H1 (cell line): ENCODE measurements around the gene IRF9. TPM values are rescaled to one million over a fixed set of nuclear protein-coding genes. Genes with fewer than 3 reads are reported as not detected.
A peak's percentile ranks its signal among the peaks of the same experiment; 100 is the strongest.

Experiments used
- CTCF ChIA-PET: fragments of 300-600 bp; sonication (Branson Sonifier 250); formaldehyde crosslinking; loops from one replicate; lab custom pipeline; 2021; ENCODE audit not compliant: partially characterized antibody; lab: Charles Lee
- POLR2A ChIA-PET: fragments of 300-600 bp; sonication (Branson Sonifier 250); formaldehyde crosslinking; loops from one replicate; lab custom pipeline; 2021; ENCODE audit warnings: inconsistent platforms; ENCODE audit not compliant: partially characterized antibody; lab: Charles Lee
- DNase-seq, 2 experiments: peaks; one replicate each; pipeline versions ENCODE4 v3.0.0 to v3.0.0-alpha.2; 2010 to 2022; ENCODE audit warnings: low spot score in 2 of 2, low read depth in 1 of 2, mixed read lengths in 1 of 2
- FAIRE-seq: peaks from 2 replicates; lab custom pipeline; 2011; peaks lifted over from hg19 to GRCh38; lab: Jason Lieb, UNC
- H2AFZ ChIP-seq: 2 replicates; pipeline ENCODE4 v1.8.1; 2012; ENCODE audit warnings: low read length, inconsistent platforms
- H2AK5ac ChIP-seq: 2 replicates; pipeline ENCODE4 v1.6.1; 2013; ENCODE audit warnings: low read depth, low read length
- H2BK120ac ChIP-seq: replicated peaks from 2 replicates; pipeline ENCODE3; 2013; ENCODE audit warnings: low read depth, low read length, inconsistent platforms
- H2BK12ac ChIP-seq: 2 replicates; pipeline ENCODE4 v1.6.1; 2013; ENCODE audit warnings: low read depth, low read length
- H2BK15ac ChIP-seq: 2 replicates; pipeline ENCODE4 v1.6.1; 2013; ENCODE audit warnings: low read length
- H2BK20ac ChIP-seq: 2 replicates; pipeline ENCODE4 v1.6.1; 2013; ENCODE audit warnings: low read length
- H2BK5ac ChIP-seq: 2 replicates; pipeline ENCODE4 v1.6.1; 2013; ENCODE audit warnings: low read depth, low read length
- H3K14ac ChIP-seq: 2 replicates; pipeline ENCODE4 v1.6.1; 2013; ENCODE audit warnings: inconsistent platforms; ENCODE audit not compliant: insufficient read length
- H3K18ac ChIP-seq: 2 replicates; pipeline ENCODE4 v1.6.1; 2013; ENCODE audit warnings: low read length; ENCODE audit errors: extremely low read depth
- H3K23ac ChIP-seq: 2 replicates; pipeline ENCODE4 v1.6.1; 2013; ENCODE audit warnings: inconsistent platforms; ENCODE audit not compliant: insufficient read length
- H3K23me2 ChIP-seq: 2 replicates; pipeline ENCODE4 v1.6.1; 2013; ENCODE audit warnings: low read depth, low read length
- H3K27ac ChIP-seq: 2 replicates; pipeline ENCODE4 v1.6.1; 2011; ENCODE audit warnings: low read depth, low read length, inconsistent platforms
- H3K27me3 ChIP-seq, 4 experiments: replicated peaks in 1 of 4; 1 replicate in 1 of 4; 2 replicates in 3 of 4; pipeline versions ENCODE4 v1.6.1 to v1.8.1; 2011 to 2013; ENCODE audit warnings: low read length in 3 of 4, mild to moderate bottlenecking in 3 of 4, inconsistent platforms in 2 of 4, mixed read lengths in 2 of 4, moderate library complexity in 1 of 4; ENCODE audit not compliant: control insufficient read depth in 3 of 4, insufficient read depth in 3 of 4; ENCODE audit errors: extremely low read depth in 1 of 4
- H3K36me3 ChIP-seq, 4 experiments: 2 replicates each; pipeline versions ENCODE4 v1.6.1 to v1.8.1; 2011 to 2013; ENCODE audit warnings: mild to moderate bottlenecking in 4 of 4, low read length in 3 of 4, moderate library complexity in 2 of 4, control low read depth in 1 of 4, inconsistent platforms in 1 of 4; ENCODE audit not compliant: insufficient read depth in 4 of 4, control insufficient read depth in 2 of 4
- H3K4ac ChIP-seq: replicated peaks from 2 replicates; pipeline ENCODE3; 2013; ENCODE audit warnings: low read length, low read depth, mixed read lengths, inconsistent platforms; ENCODE audit not compliant: insufficient read length
- H3K4me1 ChIP-seq, 4 experiments: replicated peaks in 1 of 4; 1 replicate in 1 of 4; 2 replicates in 3 of 4; pipeline versions ENCODE4 v1.6.1 to v1.8.1; 2011 to 2013; ENCODE audit warnings: low read length in 3 of 4, inconsistent platforms in 2 of 4, mixed read lengths in 1 of 4; ENCODE audit not compliant: insufficient read depth in 4 of 4, control insufficient read depth in 3 of 4
- H3K4me2 ChIP-seq, 2 experiments: 2 replicates each; pipeline versions ENCODE4 v1.6.1 to v1.8.1; 2011 to 2013; ENCODE audit warnings: low read depth in 2 of 2, low read length in 2 of 2, control low read depth in 1 of 2, inconsistent platforms in 1 of 2, mild to moderate bottlenecking in 1 of 2; ENCODE audit not compliant: insufficient read depth in 1 of 2
- H3K4me3 ChIP-seq, 4 experiments: fragments of 200-600, 300-600 bp in 1 of 4; sonication (generic), shearing (Covaris generic), sonication (Bioruptor Twin) in 1 of 4; 2 replicates each; pipeline versions ENCODE4 v1.5.1 to v1.8.1; 2011 to 2016; ENCODE audit warnings: low read length in 4 of 4, low read depth in 3 of 4, control low read depth in 2 of 4, inconsistent platforms in 2 of 4, mild to moderate bottlenecking in 2 of 4, mixed read lengths in 1 of 4, moderate library complexity in 1 of 4; ENCODE audit not compliant: insufficient read depth in 2 of 4; ENCODE audit errors: extremely low read depth in 1 of 4
- H3K56ac ChIP-seq: replicated peaks from 2 replicates; pipeline ENCODE3; 2013; ENCODE audit warnings: low read depth, mild to moderate bottlenecking, mixed read lengths, low read length, inconsistent platforms; ENCODE audit not compliant: insufficient read length
- H3K79me1 ChIP-seq: 2 replicates; pipeline ENCODE4 v1.6.1; 2013; ENCODE audit warnings: low read depth, low read length, control low read depth
- H3K79me2 ChIP-seq, 2 experiments: 2 replicates each; pipeline versions ENCODE4 v1.6.1 to v1.8.1; 2012 to 2013; ENCODE audit warnings: low read length in 2 of 2, mild to moderate bottlenecking in 2 of 2, inconsistent platforms in 1 of 2; ENCODE audit not compliant: insufficient read depth in 2 of 2, control insufficient read depth in 1 of 2
- H3K9ac ChIP-seq, 4 experiments: replicated peaks in 1 of 4; 1 replicate in 1 of 4; 2 replicates in 3 of 4; pipeline versions ENCODE4 v1.6.1 to v1.8.1; 2011 to 2013; ENCODE audit warnings: low read depth in 3 of 4, low read length in 3 of 4, control low read depth in 2 of 4, mild to moderate bottlenecking in 2 of 4, moderate library complexity in 2 of 4, inconsistent platforms in 1 of 4; ENCODE audit errors: extremely low read depth in 1 of 4
- H3K9me3 ChIP-seq, 2 experiments: 2 replicates each; pipeline versions ENCODE4 v1.6.1 to v1.8.1; 2012 to 2013; ENCODE audit warnings: mild to moderate bottlenecking in 2 of 2, moderate library complexity in 2 of 2, control low read depth in 1 of 2, inconsistent platforms in 1 of 2, low read depth in 1 of 2, low read length in 1 of 2, mixed read lengths in 1 of 2; ENCODE audit not compliant: insufficient read depth in 2 of 2
- H4K20me1 ChIP-seq, 2 experiments: replicated peaks in 1 of 2; 2 replicates each; pipeline versions ENCODE3 to v1.8.1; 2011 to 2013; ENCODE audit warnings: inconsistent platforms in 2 of 2, low read length in 2 of 2, mild to moderate bottlenecking in 1 of 2; ENCODE audit not compliant: insufficient read depth in 2 of 2, control insufficient read depth in 1 of 2
- H4K5ac ChIP-seq: 2 replicates; pipeline ENCODE4 v1.6.1; 2013; ENCODE audit warnings: low read length, low read depth, mixed read lengths, inconsistent platforms; ENCODE audit not compliant: insufficient read length
- H4K8ac ChIP-seq: 2 replicates; pipeline ENCODE4 v1.8.0; 2013; ENCODE audit warnings: mild to moderate bottlenecking, moderate library complexity, low read length, inconsistent platforms; ENCODE audit not compliant: insufficient read depth; ENCODE audit errors: extremely low read depth
- H4K91ac ChIP-seq: replicated peaks from 2 replicates; pipeline ENCODE3; 2013; ENCODE audit warnings: low read length, mixed read lengths, inconsistent platforms; ENCODE audit not compliant: insufficient read length
- ASH2L ChIP-seq: fragments of 200-600, 300-600 bp; sonication (generic); IDR thresholded peaks from one replicate; pipeline ENCODE4 v1.7.1; 2017; ENCODE audit warnings: low read length
- EP300 ChIP-seq, 2 experiments: IDR thresholded peaks; 1 replicate in 1 of 2; 2 replicates in 1 of 2; pipeline ENCODE4 v1.6.1; 2011 to 2012; ENCODE audit warnings: low read depth in 2 of 2, low read length in 2 of 2, mild to moderate bottlenecking in 2 of 2, borderline replicate concordance in 1 of 2, inconsistent platforms in 1 of 2, moderate library complexity in 1 of 2
- EZH2 ChIP-seq: fragments of 200-600 bp; sonication (generic); IDR thresholded peaks from 2 replicates; pipeline ENCODE4 v1.7.1; 2012; ENCODE audit warnings: low read depth, mild to moderate bottlenecking, moderate library complexity, low read length, inconsistent platforms; ENCODE audit not compliant: severe bottlenecking
- GTF2F1 ChIP-seq: IDR thresholded peaks from 2 replicates; pipeline ENCODE4 v1.6.1; 2012; ENCODE audit warnings: low read depth, low read length, improper control_type of control experiment, borderline replicate concordance
- KDM4A ChIP-seq: IDR thresholded peaks from one replicate; pipeline ENCODE4 v1.7.1; 2012; ENCODE audit warnings: low read depth, mild to moderate bottlenecking, moderate library complexity, low read length, inconsistent platforms; ENCODE audit not compliant: severe bottlenecking
- KDM5A ChIP-seq: fragments of 200-600 bp; IDR thresholded peaks from 2 replicates; pipeline ENCODE4 v1.7.1; 2012; ENCODE audit warnings: mild to moderate bottlenecking, low read length, inconsistent platforms, mixed read lengths
- POU5F1 ChIP-seq: IDR thresholded peaks from 2 replicates; pipeline ENCODE4 v1.6.1; 2011; ENCODE audit warnings: low read depth, mild to moderate bottlenecking, low read length, moderate library complexity
- RFX5 ChIP-seq: IDR thresholded peaks from 2 replicates; pipeline ENCODE4 v1.6.1; 2011; ENCODE audit warnings: low read depth, low read length, improper control_type of control experiment, borderline replicate concordance
- RNF2 ChIP-seq: fragments of 200-900, 300-1000 bp; sonication (generic); IDR thresholded peaks from 2 replicates; pipeline ENCODE4 v1.7.1; 2016; ENCODE audit warnings: borderline replicate concordance, low read depth, mild to moderate bottlenecking, antibody characterized with exemption, low read length; ENCODE audit not compliant: poor library complexity, severe bottlenecking; ENCODE audit errors: missing control alignments
- SP1 ChIP-seq: IDR thresholded peaks from 2 replicates; pipeline ENCODE4 v1.6.1; 2011; ENCODE audit warnings: low read depth, low read length
- SP2 ChIP-seq: IDR thresholded peaks from 2 replicates; pipeline ENCODE4 v1.6.1; 2012; ENCODE audit warnings: mild to moderate bottlenecking, low read length, inconsistent platforms
- TAF1 ChIP-seq: IDR thresholded peaks from 2 replicates; pipeline ENCODE4 v1.6.1; 2011; ENCODE audit warnings: mild to moderate bottlenecking, low read depth, low read length
- TAF7 ChIP-seq: optimal IDR thresholded peaks from 2 replicates; pipeline ENCODE3; 2011; ENCODE audit warnings: low read depth, mild to moderate bottlenecking, inconsistent platforms, low read length, moderate library complexity, borderline replicate concordance
- WGBS, 2 experiments: shearing (Covaris generic) in 1 of 2; methylation state at CpG; one replicate each; pipeline versions ENCODE4 v1.1.6 to v1.1.7; 2013 to 2015; ENCODE audit warnings: low lambda C conversion rate in 2 of 2, mixed read lengths in 2 of 2, inconsistent platforms in 1 of 2, low coverage in 1 of 2, missing lambda C conversion rate in 1 of 2; ENCODE audit not compliant: insufficient replicate concordance in 2 of 2, insufficient coverage in 1 of 2, insufficient read length in 1 of 2; ENCODE audit errors: extremely low coverage in 1 of 2, missing lambda C conversion rate in 1 of 2; 5-methylcytosine and 5-hydroxymethylcytosine counted together
- polyA plus RNA-seq, 7 experiments: library from polyadenylated mRNA; depleted of rRNA in 3 of 7; stranded (reverse) in 5 of 7; unstranded in 2 of 7; fragments of >200 nt in 5 of 7; fragments of 200-250 nt in 2 of 7; gene quantifications; 1 replicate in 5 of 7; 2 replicates in 1 of 7; 4 replicates in 1 of 7; pipeline versions ENCODE4 v1.2.1 to v1.2.3, GENCODE V29; 2011 to 2013; ENCODE audit warnings: missing spikeins in 2 of 7, mixed read lengths in 2 of 7
- total RNA-seq: library from RNA; stranded (reverse); fragmentation: NEBNext Ultra II Directional; extraction: Animal tissue kit (Norgen Biotek cat#: 25700); gene quantifications from 2 replicates; pipeline ENCODE4 v1.2.1, GENCODE V29; 2021

The IRF9 gene
- total and polyA plus RNA-seq, 2 of the 8 experiments (the other 6 are each of a cell fraction or from before 2014, with no cell fraction given): 11.4 to 13.2 TPM

- ChIA-PET CTCF (interaction anchor here (0.9 to 1.5 kb wide), 4 partner anchors 10 to 135 kb away, joined by 3 to 5 read pairs (median 4); partner anchors contain the start of genes CIDEB and IRF9), POLR2A (interaction anchor here (0.8 to 10.7 kb wide), 14 partner anchors 8 to 161 kb away, joined by 3 to 158 read pairs (median 5); partner anchors contain the start of genes CARMIL3, CHMP4A, IPO4 and IRF9)
- Histone ChIP-seq H2BK5ac (no peak overlapping the region), H3K18ac (no peak overlapping the region), H2BK15ac (no peak overlapping the region), H3K27ac (no peak overlapping the region), H3K79me1 (no peaks in the 10 kb centered on the region), H3K9ac (peak overlapping the region in 1 of 4 experiments; percentile 37; a peak in 2 of 7 replicates), H4K8ac (peak overlapping the region; percentile 59; the same call in 1 of the 2 replicates), H3K9me3 (no peaks in the 10 kb centered on the region), H3K4me3 (peak overlapping the region; percentile 62 to 77 (median 71); a peak in 7 of 8 replicates), H2AFZ (no peak overlapping the region), H2BK12ac (peak overlapping the region; percentile 55; the same call in 1 of the 2 replicates), H3K79me2 (no peaks in the 10 kb centered on the region), H4K20me1 (peaks cover 0 to 3% of the 10 kb centered on the region in 2 experiments), H2AK5ac (no peak overlapping the region), H3K27me3 (no peaks in the 10 kb centered on the region), H3K14ac (no peak overlapping the region), H3K23ac (no peak overlapping the region), H3K56ac (no peak overlapping the region), H4K91ac (no peak overlapping the region), H3K4me1 (peaks cover 0 to 9% (median 7%) of the 10 kb centered on the region in 4 experiments; a peak in 4 of 7 replicates), H3K4ac (no peak overlapping the region), H3K4me2 (peak overlapping the region; percentile 75 to 96), H3K23me2 (peaks cover 5% of the 10 kb centered on the region; the same call in 1 of the 2 replicates), H2BK120ac (no peak overlapping the region), H4K5ac (no peak overlapping the region), H3K36me3 (peaks cover 0 to 4% (median 0%) of the 10 kb centered on the region in 4 experiments; a peak in 3 of 8 replicates), H2BK20ac (no peak overlapping the region)
- DNase-seq (no peak), FAIRE-seq (no peak)
- 71% methylated on average over 20 of the region's 20 CpGs; no CpG with 5 or more reads in 1 of the 2 experiments for WGBS, 2 experiments
- TF ChIP-seq GTF2F1 (no peak), SP2 (no peak), SP1 (no peak), TAF1 (no peak), KDM5A (no peak), RNF2 (no peak), POU5F1 (no peak), EZH2 (no peak), ASH2L (no peak), TAF7 (no peak), RFX5 (no peak), EP300 (IDR thresholded peaks at IDR 0.05; ENCODE audit: borderline replicate concordance in 1 of 2, low read depth in 2 of 2, low read length in 2 of 2) (no peak), KDM4A (no peak)
Observed at GRCh38 chr14:24172871-24173281, 11.8 kb downstream of the IRF9 start.
